Endodermal cell (in vitro differentiated cells): ENCODE results near the gene LNPEP. TPM values are rescaled to one million over a fixed set of nuclear protein-coding genes. Genes with fewer than 3 reads are reported as not detected.

ENCODE experiments used
- DNase-seq: peaks from one replicate; pipeline ENCODE4 v3.0.0-alpha.2; 2017
- H3K27ac ChIP-seq: 2 replicates; pipeline ENCODE4 v1.5.1; 2013; ENCODE audit warnings: mild to moderate bottlenecking, low read depth, low read length, moderate library complexity
- H3K27me3 ChIP-seq: 2 replicates; pipeline ENCODE4 v1.6.1; 2013; ENCODE audit warnings: mild to moderate bottlenecking, low read length, moderate library complexity; ENCODE audit not compliant: insufficient read depth, control insufficient read depth, poor library complexity, severe bottlenecking
- H3K36me3 ChIP-seq: 2 replicates; pipeline ENCODE4 v1.7.0; 2013; ENCODE audit warnings: mild to moderate bottlenecking, low read length, moderate library complexity; ENCODE audit not compliant: control insufficient read depth, insufficient read depth
- H3K4me1 ChIP-seq: one replicate; pipeline ENCODE4 v1.7.0; 2013; ENCODE audit warnings: low read length; ENCODE audit not compliant: control insufficient read depth, insufficient read depth
- H3K4me3 ChIP-seq: 2 replicates; pipeline ENCODE4 v1.5.1; 2013; ENCODE audit warnings: mild to moderate bottlenecking, low read length, moderate library complexity
- H3K9ac ChIP-seq: 2 replicates; pipeline ENCODE4 v1.6.1; 2013; ENCODE audit warnings: mild to moderate bottlenecking, low read length, moderate library complexity; ENCODE audit not compliant: poor library complexity, severe bottlenecking; ENCODE audit errors: extremely low read depth
- H3K9me3 ChIP-seq: 2 replicates; pipeline ENCODE4 v1.6.1; 2013; ENCODE audit warnings: mild to moderate bottlenecking, low read length, moderate library complexity; ENCODE audit not compliant: control insufficient read depth
- H3K27ac Mint-ChIP-seq: 2 replicates; pipeline ENCODE4 v1.8.0; 2020; ENCODE audit warnings: mixed read lengths
- H3K27me3 Mint-ChIP-seq: 2 replicates; pipeline ENCODE4 v1.8.0; 2021; ENCODE audit warnings: mild to moderate bottlenecking, mixed read lengths; ENCODE audit not compliant: insufficient read depth
- H3K36me3 Mint-ChIP-seq: 2 replicates; pipeline ENCODE4 v1.8.0; 2020; ENCODE audit warnings: low read depth, mixed read lengths
- H3K4me1 Mint-ChIP-seq: 2 replicates; pipeline ENCODE4 v1.8.0; 2020; ENCODE audit warnings: mixed read lengths
- H3K4me3 Mint-ChIP-seq: 2 replicates; pipeline ENCODE4 v1.8.0; 2020; ENCODE audit warnings: mild to moderate bottlenecking, moderate library complexity, mixed read lengths
- H3K9me3 Mint-ChIP-seq: 2 replicates; pipeline ENCODE4 v1.8.0; 2020; ENCODE audit warnings: mild to moderate bottlenecking, mixed read lengths
- WGBS, 2 experiments: methylation state at CpG; one replicate each; pipeline versions ENCODE4 v1.1.5 to v1.1.7; 2013; ENCODE audit warnings: missing lambda C conversion rate in 2 of 2, mixed read lengths in 1 of 2; ENCODE audit not compliant: insufficient coverage in 1 of 2, insufficient read length in 1 of 2; 5-methylcytosine and 5-hydroxymethylcytosine counted together
- total RNA-seq, 2 donors: library from RNA; stranded (reverse); fragmentation: NEBNext Ultra II Directional in 1 of 2; extraction: Animal tissue kit (Norgen Biotek cat#: 25700) in 1 of 2; gene quantifications; 2 replicates in 1 of 2; 3 replicates in 1 of 2; pipeline ENCODE4 v1.2.1, GENCODE V29; 2021
- TF ChIP-seq, protein P1 (sequence below): fragments of 200-600 bp; sonication (generic); conservative IDR thresholded peaks from 2 replicates; pipeline ENCODE4 v1.5.0; 2021; ENCODE audit warnings: antibody characterized with exemption, mild to moderate bottlenecking

LNPEP gene
- total RNA-seq, 2 donors from 2014 or later: 11.2 to 12.3 TPM

DNA sequence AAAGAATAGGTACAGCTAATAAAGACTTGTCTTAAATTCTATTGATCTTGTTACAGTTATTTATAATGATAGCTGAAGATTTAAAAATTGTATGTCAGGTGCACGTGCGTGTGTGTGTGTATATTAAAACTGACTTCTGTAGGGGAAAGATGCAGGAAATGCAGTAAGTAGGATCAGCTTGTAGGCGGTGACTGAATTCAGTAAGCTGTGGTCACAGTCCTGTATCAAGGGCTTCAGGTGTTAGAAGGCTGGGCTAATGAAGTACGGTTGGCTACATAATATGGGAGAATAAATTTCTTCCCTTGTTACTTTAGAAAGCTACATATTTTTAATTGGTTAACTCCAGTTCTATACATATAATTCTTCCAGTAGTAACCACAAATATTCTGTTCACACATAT, 54.2 kb downstream of the LNPEP start:
- Mint-ChIP-seq H3K4me1 (peaks cover 2% of the 10 kb centered on the region), H3K36me3 (peaks cover 15% of the 10 kb centered on the region), H3K27me3 (no peaks in the 10 kb centered on the region), H3K27ac (no peak overlapping the region), H3K4me3 (no peak overlapping the region), H3K9me3 (no peaks in the 10 kb centered on the region)
- no peak overlapping the region for H3K4me3 ChIP-seq
- H3K27me3 ChIP-seq: no peaks in the 10 kb centered on the region
- 95% methylated on average over 2 to 4 of the region's 4 CpGs for WGBS, 2 experiments
- H3K36me3 ChIP-seq: peaks cover 13% of the 10 kb centered on the region
- no peak for DNase-seq
- TF ChIP-seq, protein P1, sequence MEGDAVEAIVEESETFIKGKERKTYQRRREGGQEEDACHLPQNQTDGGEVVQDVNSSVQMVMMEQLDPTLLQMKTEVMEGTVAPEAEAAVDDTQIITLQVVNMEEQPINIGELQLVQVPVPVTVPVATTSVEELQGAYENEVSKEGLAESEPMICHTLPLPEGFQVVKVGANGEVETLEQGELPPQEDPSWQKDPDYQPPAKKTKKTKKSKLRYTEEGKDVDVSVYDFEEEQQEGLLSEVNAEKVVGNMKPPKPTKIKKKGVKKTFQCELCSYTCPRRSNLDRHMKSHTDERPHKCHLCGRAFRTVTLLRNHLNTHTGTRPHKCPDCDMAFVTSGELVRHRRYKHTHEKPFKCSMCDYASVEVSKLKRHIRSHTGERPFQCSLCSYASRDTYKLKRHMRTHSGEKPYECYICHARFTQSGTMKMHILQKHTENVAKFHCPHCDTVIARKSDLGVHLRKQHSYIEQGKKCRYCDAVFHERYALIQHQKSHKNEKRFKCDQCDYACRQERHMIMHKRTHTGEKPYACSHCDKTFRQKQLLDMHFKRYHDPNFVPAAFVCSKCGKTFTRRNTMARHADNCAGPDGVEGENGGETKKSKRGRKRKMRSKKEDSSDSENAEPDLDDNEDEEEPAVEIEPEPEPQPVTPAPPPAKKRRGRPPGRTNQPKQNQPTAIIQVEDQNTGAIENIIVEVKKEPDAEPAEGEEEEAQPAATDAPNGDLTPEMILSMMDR: no peak
- H3K9ac ChIP-seq: no peak overlapping the region
- H3K27ac ChIP-seq: no peak overlapping the region
- H3K9me3 ChIP-seq: peaks cover 7% of the 10 kb centered on the region
- H3K4me1 ChIP-seq: no peaks in the 10 kb centered on the region

DNA sequence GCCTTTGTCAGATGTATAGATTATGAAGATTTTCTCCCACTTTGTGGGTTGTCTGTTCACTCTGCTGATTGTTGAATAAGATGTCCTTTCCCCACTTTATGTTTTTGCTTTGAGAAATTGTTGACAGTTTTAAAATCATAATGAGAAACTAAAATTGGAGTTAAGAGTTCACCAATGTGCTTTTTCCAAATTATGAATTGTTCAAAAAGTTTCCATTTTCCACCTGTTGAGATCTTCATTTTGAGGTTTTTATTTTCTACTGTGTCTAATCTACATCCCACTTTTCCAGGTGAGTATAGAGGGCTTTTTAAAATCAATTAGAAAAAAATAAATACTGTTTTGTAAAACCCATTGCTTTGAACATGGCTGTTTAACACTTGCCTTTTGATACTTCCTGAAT, 55.8 kb downstream of the LNPEP start:
- Mint-ChIP-seq H3K27ac (no peak overlapping the region), H3K27me3 (no peaks in the 10 kb centered on the region), H3K36me3 (peaks cover 15% of the 10 kb centered on the region), H3K9me3 (no peaks in the 10 kb centered on the region), H3K4me3 (no peak overlapping the region), H3K4me1 (peaks cover 4% of the 10 kb centered on the region)
- Histone ChIP-seq H3K27ac (no peak overlapping the region), H3K27me3 (no peaks in the 10 kb centered on the region), H3K4me1 (peaks cover 4% of the 10 kb centered on the region), H3K36me3 (peaks cover 13% of the 10 kb centered on the region), H3K9me3 (peaks cover 7% of the 10 kb centered on the region), H3K9ac (no peak overlapping the region), H3K4me3 (no peak overlapping the region)
- TF ChIP-seq, protein P1: no peak
- DNase-seq: no peak

GRCh38 chr5:96993760-96994159, 57.9 kb downstream of the LNPEP start:
- no peak for DNase-seq
- no peak overlapping the region for H3K4me3 Mint-ChIP-seq
- H3K9me3 Mint-ChIP-seq: no peaks in the 10 kb centered on the region
- TF ChIP-seq, protein P1: no peak
- H3K27ac Mint-ChIP-seq: no peak overlapping the region
- peaks cover 13% of the 10 kb centered on the region for H3K36me3 ChIP-seq
- no peak overlapping the region for H3K9ac ChIP-seq
- 86 to 98% methylated on average over 1 to 2 of the region's 2 CpGs for WGBS, 2 experiments
- H3K36me3 Mint-ChIP-seq: peaks cover 15% of the 10 kb centered on the region
- H3K4me1 Mint-ChIP-seq: peaks cover 11% of the 10 kb centered on the region
- no peaks in the 10 kb centered on the region for H3K27me3 Mint-ChIP-seq
- no peak overlapping the region for H3K4me3 ChIP-seq
- no peaks in the 10 kb centered on the region for H3K27me3 ChIP-seq
- peaks cover 4% of the 10 kb centered on the region for H3K4me1 ChIP-seq
- peaks cover 7% of the 10 kb centered on the region for H3K9me3 ChIP-seq
- H3K27ac ChIP-seq: no peak overlapping the region
